H9 (cell line): Measurements from ENCODE around the gene CLEC2D. TPM values are rescaled to one million over a fixed set of nuclear protein-coding genes. Genes with fewer than 3 reads are reported as not detected.
"Not testable (repeated sequence)": the region's sequence is repeated elsewhere in the genome, so short reads cannot be mapped to it uniquely, and the experiment has no call there.

Experiments used
- DNase-seq: peaks from one replicate; pipeline ENCODE4 v3.0.0-alpha.2; 2017
- H2AFZ ChIP-seq: one replicate; pipeline ENCODE4 v1.6.1; 2013; ENCODE audit warnings: mild to moderate bottlenecking, low read length, control low read depth, moderate library complexity
- H2AK5ac ChIP-seq: 2 replicates; pipeline ENCODE4 v1.6.1; 2013; ENCODE audit warnings: low read length, control low read depth, mixed read lengths; ENCODE audit not compliant: insufficient read length
- H2BK120ac ChIP-seq: one replicate; pipeline ENCODE4 v1.6.1; 2013; ENCODE audit warnings: low read depth, mild to moderate bottlenecking, low read length, control low read depth, inconsistent platforms; ENCODE audit not compliant: poor library complexity, severe bottlenecking
- H2BK12ac ChIP-seq: 2 replicates; pipeline ENCODE4 v1.6.1; 2013; ENCODE audit warnings: low read length, control low read depth, mixed read lengths, low read depth; ENCODE audit not compliant: insufficient read length
- H2BK15ac ChIP-seq: 2 replicates; pipeline ENCODE4 v1.6.1; 2013; ENCODE audit warnings: low read depth, low read length, control low read depth
- H2BK20ac ChIP-seq: one replicate; pipeline ENCODE4 v1.6.1; 2013; ENCODE audit warnings: low read depth, mild to moderate bottlenecking, low read length, control low read depth, inconsistent platforms; ENCODE audit not compliant: poor library complexity, severe bottlenecking
- H2BK5ac ChIP-seq: 2 replicates; pipeline ENCODE4 v1.6.1; 2013; ENCODE audit warnings: low read length, control low read depth, mixed read lengths; ENCODE audit not compliant: insufficient read length
- H3K14ac ChIP-seq: 2 replicates; pipeline ENCODE4 v1.6.1; 2013; ENCODE audit warnings: low read length, control low read depth; ENCODE audit not compliant: insufficient read depth
- H3K18ac ChIP-seq: 2 replicates; pipeline ENCODE4 v1.6.1; 2013; ENCODE audit warnings: low read depth, mild to moderate bottlenecking, mixed read lengths, low read length, control low read depth; ENCODE audit not compliant: insufficient read length
- H3K23ac ChIP-seq: 2 replicates; pipeline ENCODE4 v1.6.1; 2013; ENCODE audit warnings: low read length, control low read depth, mixed read lengths, low read depth; ENCODE audit not compliant: insufficient read length
- H3K23me2 ChIP-seq: 2 replicates; pipeline ENCODE4 v1.6.1; 2013; ENCODE audit warnings: low read depth, mild to moderate bottlenecking, mixed read lengths, low read length, control low read depth; ENCODE audit not compliant: insufficient read length, poor library complexity, severe bottlenecking
- H3K27ac ChIP-seq: 2 replicates; pipeline ENCODE4 v1.5.1; 2013; ENCODE audit warnings: low read length, control low read depth, mixed read lengths, low read depth; ENCODE audit not compliant: insufficient read length
- H3K27me3 ChIP-seq: 2 replicates; pipeline ENCODE4 v1.6.1; 2013; ENCODE audit warnings: low read length, control low read depth, inconsistent platforms; ENCODE audit not compliant: insufficient read depth
- H3K4ac ChIP-seq: 2 replicates; pipeline ENCODE4 v1.6.1; 2013; ENCODE audit warnings: low read depth, mild to moderate bottlenecking, control low read depth, inconsistent platforms, low read length, moderate library complexity
- H3K4me1 ChIP-seq: 2 replicates; pipeline ENCODE4 v1.6.1; 2013; ENCODE audit warnings: low read length, control low read depth, inconsistent platforms; ENCODE audit not compliant: insufficient read depth
- H3K4me2 ChIP-seq: 2 replicates; pipeline ENCODE4 v1.6.1; 2013; ENCODE audit warnings: low read length, control low read depth, mixed read lengths; ENCODE audit not compliant: insufficient read length, insufficient read depth
- H3K56ac ChIP-seq: 2 replicates; pipeline ENCODE4 v1.6.1; 2013; ENCODE audit warnings: low read depth, mild to moderate bottlenecking, mixed read lengths, low read length, control low read depth; ENCODE audit not compliant: insufficient read length
- H3K79me1 ChIP-seq: 2 replicates; pipeline ENCODE4 v1.6.1; 2013; ENCODE audit warnings: low read depth, mild to moderate bottlenecking, moderate library complexity, low read length, control low read depth, inconsistent platforms; ENCODE audit not compliant: insufficient read depth, poor library complexity, severe bottlenecking
- H3K79me2 ChIP-seq: 2 replicates; pipeline ENCODE4 v1.6.1; 2013; ENCODE audit warnings: low read length, control low read depth, inconsistent platforms; ENCODE audit not compliant: insufficient read depth
- H3K9ac ChIP-seq: 2 replicates; pipeline ENCODE4 v1.6.1; 2013; ENCODE audit warnings: low read length, control low read depth, mixed read lengths; ENCODE audit not compliant: insufficient read length; ENCODE audit errors: extremely low read depth
- H3K9me3 ChIP-seq: one replicate; pipeline ENCODE4 v1.6.1; 2013; ENCODE audit warnings: low read depth, low read length, inconsistent platforms; ENCODE audit not compliant: control insufficient read depth
- H3T11ph ChIP-seq: one replicate; pipeline ENCODE4 v1.6.1; 2013; ENCODE audit warnings: mild to moderate bottlenecking, low read length, control low read depth, inconsistent platforms
- H4K20me1 ChIP-seq: one replicate; pipeline ENCODE4 v1.6.1; 2013; ENCODE audit not compliant: control insufficient read depth, insufficient read length, insufficient read depth
- H4K5ac ChIP-seq: 2 replicates; pipeline ENCODE4 v1.6.1; 2013; ENCODE audit warnings: low read depth, mild to moderate bottlenecking, mixed read lengths, low read length, control low read depth; ENCODE audit not compliant: insufficient read length
- H4K8ac ChIP-seq: replicated peaks from 2 replicates; pipeline ENCODE4 v1.6.1; 2013; ENCODE audit warnings: low read length, control low read depth, mixed read lengths, low read depth; ENCODE audit not compliant: insufficient read length
- H4K91ac ChIP-seq: 2 replicates; pipeline ENCODE4 v1.6.1; 2013; ENCODE audit warnings: low read depth, mild to moderate bottlenecking, moderate library complexity, mixed read lengths, low read length, control low read depth; ENCODE audit not compliant: insufficient read length
- H3K27ac Mint-ChIP-seq, 3 experiments: 2 replicates in 2 of 3; 3 replicates in 1 of 3; pipeline ENCODE4 v1.8.0; 2020 to 2021; ENCODE audit warnings: mixed read lengths in 3 of 3, mild to moderate bottlenecking in 1 of 3, moderate library complexity in 1 of 3
- H3K27me3 Mint-ChIP-seq: 2 replicates; pipeline ENCODE4 v1.8.0; 2021; ENCODE audit warnings: low read depth, mild to moderate bottlenecking, moderate library complexity, mixed read lengths
- H3K36me3 Mint-ChIP-seq, 3 experiments: 2 replicates in 2 of 3; 3 replicates in 1 of 3; pipeline ENCODE4 v1.8.0; 2020 to 2021; ENCODE audit warnings: low read depth in 3 of 3, mixed read lengths in 3 of 3; ENCODE audit not compliant: insufficient read depth in 1 of 3
- H3K4me1 Mint-ChIP-seq, 2 experiments: 2 replicates each; pipeline ENCODE4 v1.8.0; 2020; ENCODE audit warnings: mixed read lengths in 2 of 2
- H3K4me3 Mint-ChIP-seq, 2 experiments: 2 replicates in 1 of 2; 3 replicates in 1 of 2; pipeline ENCODE4 v1.8.0; 2020 to 2021; ENCODE audit warnings: mild to moderate bottlenecking in 2 of 2, mixed read lengths in 2 of 2, moderate library complexity in 1 of 2
- H3K9me3 Mint-ChIP-seq, 2 experiments: 2 replicates in 1 of 2; 3 replicates in 1 of 2; pipeline ENCODE4 v1.8.0; 2020; ENCODE audit warnings: mild to moderate bottlenecking in 2 of 2, mixed read lengths in 2 of 2, moderate library complexity in 1 of 2
- WGBS: extraction: QIAGEN DNeasy Blood & Tissue Kit; methylation state at CpG from one replicate; pipeline ENCODE4 v1.1.7; 2013; ENCODE audit warnings: missing lambda C conversion rate, low lambda C conversion rate, mixed read lengths; ENCODE audit not compliant: insufficient read length; ENCODE audit errors: extremely low coverage; 5-methylcytosine and 5-hydroxymethylcytosine counted together
- total RNA-seq: library from RNA; stranded (reverse); gene quantifications from 2 replicates; pipeline ENCODE4 v1.2.1, GENCODE V29; 2021
- TF ChIP-seq, protein P1 (sequence below): fragments of 200-600 bp; sonication (generic); conservative IDR thresholded peaks from 3 replicates; pipeline ENCODE4 v1.8.0; 2021; ENCODE audit warnings: antibody characterized with exemption, mild to moderate bottlenecking

Gene CLEC2D
- total RNA-seq, 1 experiment from 2014 or later = 2.1 TPM

DNA sequence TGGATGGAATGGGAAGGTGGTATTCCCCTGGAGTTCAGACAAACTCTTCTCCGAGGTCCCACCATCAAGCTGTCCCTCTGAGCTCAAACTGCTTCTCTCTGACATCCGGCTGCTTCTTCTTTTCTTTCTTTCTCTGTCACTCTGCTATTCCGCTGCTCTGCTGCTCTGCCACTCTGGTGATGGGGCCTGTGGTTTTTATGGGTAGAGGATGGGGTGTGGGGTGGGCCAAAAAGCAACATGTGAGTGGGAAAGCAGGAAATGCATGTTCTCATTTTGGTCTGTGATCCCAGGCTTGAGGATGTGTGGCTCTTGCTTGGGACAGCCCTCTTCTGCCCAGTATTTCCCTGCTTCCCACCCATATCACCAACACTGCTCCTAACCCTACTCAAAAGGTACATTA is 32.7 kb downstream of the CLEC2D start:
- no peak overlapping the region for H4K91ac ChIP-seq
- H2BK12ac ChIP-seq = no peak overlapping the region
- H2BK15ac ChIP-seq = no peak overlapping the region
- no peaks in the 10 kb centered on the region for H4K20me1 ChIP-seq
- H3K4me2 ChIP-seq = no peak overlapping the region
- no peak overlapping the region for H3T11ph ChIP-seq
- H3K23me2 ChIP-seq = no peaks in the 10 kb centered on the region
- H3K79me1 ChIP-seq = no peaks in the 10 kb centered on the region
- no peak overlapping the region for H2BK120ac ChIP-seq
- H4K5ac ChIP-seq = no peak overlapping the region
- no peak overlapping the region for H3K14ac ChIP-seq
- no peak overlapping the region for H2AFZ ChIP-seq
- Mint-ChIP-seq H3K36me3 (peaks cover 0 to 15% (median 15%) of the 10 kb centered on the region in 3 experiments; a peak in 4 of 7 replicates), H3K4me3 (no peak overlapping the region), H3K27me3 (peaks cover 5% of the 10 kb centered on the region), H3K4me1 (peaks cover 0 to 4% of the 10 kb centered on the region in 2 experiments; a peak in 1 of 4 replicates), H3K9me3 (peaks cover 39 to 42% of the 10 kb centered on the region in 2 experiments), H3K27ac (no peak overlapping the region)
- no peak overlapping the region for H2AK5ac ChIP-seq
- H2BK20ac ChIP-seq = no peak overlapping the region
- H3K27me3 ChIP-seq = no peaks in the 10 kb centered on the region
- H3K27ac ChIP-seq = no peak overlapping the region
- H3K9me3 ChIP-seq = no peaks in the 10 kb centered on the region
- H4K8ac ChIP-seq = no peak overlapping the region
- no peaks in the 10 kb centered on the region for H3K4me1 ChIP-seq
- no peak overlapping the region for H3K18ac ChIP-seq
- H3K9ac ChIP-seq = no peak overlapping the region
- DNase-seq = no peak
- H2BK5ac ChIP-seq = no peak overlapping the region
- H3K79me2 ChIP-seq = no peaks in the 10 kb centered on the region
- no CpG with 5 or more reads among the region's 3 CpGs for WGBS
- TF ChIP-seq, protein P1, sequence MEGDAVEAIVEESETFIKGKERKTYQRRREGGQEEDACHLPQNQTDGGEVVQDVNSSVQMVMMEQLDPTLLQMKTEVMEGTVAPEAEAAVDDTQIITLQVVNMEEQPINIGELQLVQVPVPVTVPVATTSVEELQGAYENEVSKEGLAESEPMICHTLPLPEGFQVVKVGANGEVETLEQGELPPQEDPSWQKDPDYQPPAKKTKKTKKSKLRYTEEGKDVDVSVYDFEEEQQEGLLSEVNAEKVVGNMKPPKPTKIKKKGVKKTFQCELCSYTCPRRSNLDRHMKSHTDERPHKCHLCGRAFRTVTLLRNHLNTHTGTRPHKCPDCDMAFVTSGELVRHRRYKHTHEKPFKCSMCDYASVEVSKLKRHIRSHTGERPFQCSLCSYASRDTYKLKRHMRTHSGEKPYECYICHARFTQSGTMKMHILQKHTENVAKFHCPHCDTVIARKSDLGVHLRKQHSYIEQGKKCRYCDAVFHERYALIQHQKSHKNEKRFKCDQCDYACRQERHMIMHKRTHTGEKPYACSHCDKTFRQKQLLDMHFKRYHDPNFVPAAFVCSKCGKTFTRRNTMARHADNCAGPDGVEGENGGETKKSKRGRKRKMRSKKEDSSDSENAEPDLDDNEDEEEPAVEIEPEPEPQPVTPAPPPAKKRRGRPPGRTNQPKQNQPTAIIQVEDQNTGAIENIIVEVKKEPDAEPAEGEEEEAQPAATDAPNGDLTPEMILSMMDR = no peak
- H3K56ac ChIP-seq = no peak overlapping the region
- H3K23ac ChIP-seq = no peak overlapping the region
- H3K4ac ChIP-seq = no peak overlapping the region

DNA sequence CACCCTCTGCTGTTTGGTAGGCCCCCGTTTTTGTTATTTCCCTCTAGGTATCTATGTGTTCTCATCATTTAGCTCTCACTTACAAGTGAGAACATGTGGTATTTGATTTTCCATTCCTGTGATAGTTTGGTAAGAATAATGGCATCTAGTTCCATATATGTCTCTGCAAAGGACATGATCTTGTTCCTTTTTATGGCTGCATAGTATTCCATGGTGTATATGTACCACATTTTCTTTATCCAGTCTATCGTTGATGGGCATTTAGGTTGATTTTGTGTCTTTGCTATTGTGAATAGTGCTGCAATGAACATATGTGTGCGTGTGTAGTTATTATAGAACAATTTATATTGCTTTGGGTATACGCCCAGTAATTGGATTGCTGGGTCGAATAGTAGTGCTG is 35.0 kb downstream of the CLEC2D start:
- not testable (repeated sequence) for H3K27me3 Mint-ChIP-seq, H2BK5ac ChIP-seq, H3K4me3 Mint-ChIP-seq

More for the DNA sequence above, 35.0 kb downstream of the CLEC2D start:
- not testable (repeated sequence) for DNase-seq, H3K56ac ChIP-seq, H2BK15ac ChIP-seq, H3K9me3 ChIP-seq, H4K8ac ChIP-seq, H3K4me1 Mint-ChIP-seq, H2AFZ ChIP-seq, H3K4me1 ChIP-seq, H2BK120ac ChIP-seq, H3K27ac ChIP-seq, H4K5ac ChIP-seq, H2BK20ac ChIP-seq, H3K79me2 ChIP-seq, H4K20me1 ChIP-seq, H3T11ph ChIP-seq, H3K4me2 ChIP-seq, H2AK5ac ChIP-seq, H3K4ac ChIP-seq, H3K27me3 ChIP-seq, H3K23ac ChIP-seq, H2BK12ac ChIP-seq, H3K14ac ChIP-seq, H3K9ac ChIP-seq, H3K79me1 ChIP-seq, H3K23me2 ChIP-seq, H3K18ac ChIP-seq, H4K91ac ChIP-seq, H3K27ac Mint-ChIP-seq
- peaks cover 24 to 26% of the 10 kb centered on the region in 2 experiments; a peak in 4 of 5 replicates for H3K9me3 Mint-ChIP-seq
- peaks cover 0 to 10% (median 5%) of the 10 kb centered on the region in 3 experiments; a peak in 4 of 7 replicates for H3K36me3 Mint-ChIP-seq
- WGBS = no CpG with 5 or more reads among the region's 5 CpGs
